ENCODE results near the gene EXOSC5.
"Not testable (repeated sequence)": the region's sequence is repeated elsewhere in the genome, so short reads cannot be mapped to it uniquely, and the experiment has no call there.

Gene EXOSC5

DNA sequence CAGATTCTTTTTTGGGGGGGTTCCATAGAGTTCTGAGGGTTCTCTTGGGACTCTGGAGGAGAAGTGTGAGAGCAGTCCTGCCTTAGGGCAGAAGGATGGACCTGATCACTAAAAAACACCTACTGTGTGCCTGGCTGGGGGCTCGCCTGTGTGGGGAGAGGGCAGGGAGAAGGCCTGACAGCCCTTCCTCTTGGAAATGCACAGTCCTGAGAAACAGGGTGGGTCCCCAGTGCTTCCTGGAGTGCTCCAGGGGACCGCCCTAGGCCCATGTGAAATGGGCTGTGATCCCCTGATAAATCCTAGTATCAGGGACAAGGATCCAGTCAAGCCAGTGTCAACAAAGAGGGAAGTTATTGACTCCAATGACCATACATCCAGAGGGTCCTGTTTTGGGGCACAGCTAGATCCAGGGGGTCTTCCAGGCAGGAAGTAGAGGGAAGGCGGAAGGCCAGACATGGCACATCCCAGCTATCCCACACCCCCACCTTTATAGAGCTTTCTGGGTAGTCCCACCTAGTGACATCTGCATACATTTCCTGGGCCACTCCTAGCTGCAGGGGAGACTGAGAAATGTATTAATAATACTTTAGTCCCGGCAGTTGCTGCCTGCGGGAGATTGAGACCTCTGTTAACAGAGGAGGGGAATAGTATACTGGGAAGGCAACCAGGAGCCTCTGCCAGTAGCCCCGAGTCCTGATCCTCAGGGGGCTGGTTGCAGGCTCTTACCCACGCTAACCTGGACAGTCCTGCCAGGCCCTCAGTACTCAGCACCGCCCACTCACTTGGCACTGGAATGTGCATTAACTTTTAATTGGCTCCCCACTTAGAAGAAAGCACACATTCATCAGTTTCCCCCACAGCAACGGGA is 14.2 kb upstream of the EXOSC5 start:
- Histone ChIP-seq H3K9ac (ENCODE audit: low read depth, low read length) (no peak overlapping the region), H3K4me1 (ENCODE audit: control insufficient read depth, insufficient read depth, low read length) (peaks cover 5% of the 10 kb centered on the region), H3K4me3 (ENCODE audit: low read depth, low read length) (no peak overlapping the region), H3K27me3 (ENCODE audit: control insufficient read depth, insufficient read depth, low read length) (no peaks in the 10 kb centered on the region), H3K36me3 (ENCODE audit: control insufficient read depth, insufficient read depth, low read length) (peaks cover 5% of the 10 kb centered on the region), H3K9me3 (ENCODE audit: control insufficient read depth, insufficient read depth, low read length) (no peaks in the 10 kb centered on the region)

DNA sequence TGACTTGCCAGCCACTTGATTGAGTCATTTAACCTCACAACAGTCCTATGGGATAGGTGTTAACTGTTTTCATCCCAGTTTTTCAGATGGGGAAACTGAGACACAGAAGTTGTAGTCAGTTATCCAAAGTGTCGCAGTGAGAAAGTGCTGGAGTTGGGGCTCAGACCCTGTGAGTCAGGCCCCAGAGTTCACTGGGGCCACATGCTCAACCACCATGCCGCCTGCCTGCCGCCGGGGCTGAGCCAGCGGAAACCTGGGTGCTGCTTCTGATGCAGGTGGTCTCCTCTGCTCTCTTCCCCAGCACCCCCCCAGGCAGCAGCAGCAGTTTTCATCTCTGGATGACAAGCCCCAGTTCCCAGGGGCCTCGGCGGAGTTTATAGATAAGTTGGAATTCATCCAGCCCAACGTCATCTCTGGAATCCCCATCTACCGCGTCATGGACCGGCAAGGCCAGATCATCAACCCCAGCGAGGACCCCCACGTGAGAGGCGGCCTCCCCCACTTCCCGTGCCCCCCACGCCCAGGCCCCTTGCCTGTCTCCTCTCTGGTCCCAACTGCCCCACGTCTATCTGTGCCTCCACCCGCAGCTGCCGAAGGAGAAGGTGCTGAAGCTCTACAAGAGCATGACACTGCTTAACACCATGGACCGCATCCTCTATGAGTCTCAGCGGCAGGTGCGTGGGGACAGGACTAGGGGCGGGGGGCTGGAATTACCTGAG is 13.3 kb upstream of the EXOSC5 start:
- H3K9me3 ChIP-seq (ENCODE audit: control insufficient read depth, insufficient read depth, low read length), result no peaks in the 10 kb centered on the region
- no peak overlapping the region for H3K9ac ChIP-seq (ENCODE audit: low read depth, low read length)
- no peak overlapping the region for H3K4me3 ChIP-seq (ENCODE audit: low read depth, low read length)
- H3K4me1 ChIP-seq (ENCODE audit: control insufficient read depth, insufficient read depth, low read length), result peaks cover 5% of the 10 kb centered on the region
- peaks cover 5% of the 10 kb centered on the region for H3K36me3 ChIP-seq (ENCODE audit: control insufficient read depth, insufficient read depth, low read length)
- H3K27me3 ChIP-seq (ENCODE audit: control insufficient read depth, insufficient read depth, low read length), result no peaks in the 10 kb centered on the region

DNA sequence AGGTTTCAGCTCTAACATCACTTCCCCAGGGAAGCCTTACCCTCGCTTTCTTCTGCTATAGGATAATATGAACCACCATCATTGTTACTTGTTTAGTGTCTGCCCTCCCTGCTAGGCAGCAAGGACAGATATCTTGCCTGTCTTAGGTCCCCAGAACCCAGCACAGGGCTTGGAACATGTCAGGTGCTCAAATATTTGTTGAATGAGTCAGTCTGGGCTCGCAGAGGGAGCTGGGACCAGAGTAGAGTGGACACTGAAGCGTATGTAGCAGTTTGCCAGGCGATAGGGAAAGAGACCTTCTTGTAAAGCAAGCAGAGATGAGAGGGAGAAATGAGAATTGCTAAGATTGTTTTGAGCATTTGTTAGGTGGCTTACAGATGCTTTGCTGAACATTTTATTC is 12.1 kb upstream of the EXOSC5 start:
- Histone ChIP-seq H3K36me3 (ENCODE audit: control insufficient read depth, insufficient read depth, low read length) (peaks cover 5% of the 10 kb centered on the region), H3K9me3 (ENCODE audit: control insufficient read depth, insufficient read depth, low read length) (no peaks in the 10 kb centered on the region), H3K4me3 (ENCODE audit: low read depth, low read length) (no peak overlapping the region), H3K27me3 (ENCODE audit: control insufficient read depth, insufficient read depth, low read length) (no peaks in the 10 kb centered on the region), H3K9ac (ENCODE audit: low read depth, low read length) (no peak overlapping the region), H3K4me1 (ENCODE audit: control insufficient read depth, insufficient read depth, low read length) (peaks cover 5% of the 10 kb centered on the region)

DNA sequence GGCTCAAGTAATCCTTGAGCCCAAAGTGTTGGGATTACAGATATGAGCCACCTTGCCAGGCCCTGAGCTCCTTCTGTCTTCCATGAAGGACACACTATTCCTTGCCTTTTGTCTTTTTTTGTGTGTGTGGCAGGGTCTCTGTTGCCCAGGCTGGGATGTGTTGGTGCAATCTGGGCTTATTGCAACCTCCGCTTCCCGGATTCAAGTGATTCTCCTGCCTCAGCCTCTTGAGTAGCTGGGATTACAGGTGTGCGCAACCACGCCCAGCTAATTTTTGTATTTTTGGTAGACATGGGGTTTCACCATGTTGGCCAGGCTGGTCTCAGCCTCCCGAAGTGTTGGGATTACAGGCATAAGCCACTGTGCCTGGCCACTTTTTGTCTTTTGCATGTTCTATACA is 11.7 kb upstream of the EXOSC5 start:
- not testable (repeated sequence) for H3K36me3 ChIP-seq (ENCODE audit: control insufficient read depth, insufficient read depth, low read length); H3K4me3 ChIP-seq (ENCODE audit: low read depth, low read length); H3K4me1 ChIP-seq (ENCODE audit: control insufficient read depth, insufficient read depth, low read length); H3K9me3 ChIP-seq (ENCODE audit: control insufficient read depth, insufficient read depth, low read length); H3K9ac ChIP-seq (ENCODE audit: low read depth, low read length); H3K27me3 ChIP-seq (ENCODE audit: control insufficient read depth, insufficient read depth, low read length)

DNA sequence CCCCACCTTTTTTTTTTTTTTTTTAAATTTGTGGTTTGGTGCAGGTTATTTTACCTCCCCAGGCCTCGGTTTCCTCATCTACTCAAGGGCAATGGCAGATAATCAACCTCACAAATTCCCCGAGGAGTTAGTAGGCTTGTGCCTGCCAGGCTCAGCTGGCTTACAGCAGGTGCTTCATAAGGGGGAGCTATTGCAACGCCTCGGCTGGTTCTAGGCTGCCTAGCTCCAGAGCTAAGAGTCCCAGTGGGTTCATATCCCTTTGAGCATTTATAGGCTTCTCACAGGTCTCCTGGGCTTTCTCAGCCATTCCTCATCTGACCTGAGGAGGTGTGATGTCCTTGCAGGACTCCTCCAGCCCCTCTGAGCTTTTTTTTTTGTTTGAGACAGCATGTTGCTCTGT is 11.1 kb upstream of the EXOSC5 start:
- H3K27me3 ChIP-seq (ENCODE audit: control insufficient read depth, insufficient read depth, low read length), result no peaks in the 10 kb centered on the region
- H3K4me1 ChIP-seq (ENCODE audit: control insufficient read depth, insufficient read depth, low read length), result peaks cover 5% of the 10 kb centered on the region
- H3K36me3 ChIP-seq (ENCODE audit: control insufficient read depth, insufficient read depth, low read length), result peaks cover under 1% of the 10 kb centered on the region
- no peak overlapping the region for H3K4me3 ChIP-seq (ENCODE audit: low read depth, low read length)
- H3K9me3 ChIP-seq (ENCODE audit: control insufficient read depth, insufficient read depth, low read length), result no peaks in the 10 kb centered on the region
- H3K9ac ChIP-seq (ENCODE audit: low read depth, low read length), result no peak overlapping the region

DNA sequence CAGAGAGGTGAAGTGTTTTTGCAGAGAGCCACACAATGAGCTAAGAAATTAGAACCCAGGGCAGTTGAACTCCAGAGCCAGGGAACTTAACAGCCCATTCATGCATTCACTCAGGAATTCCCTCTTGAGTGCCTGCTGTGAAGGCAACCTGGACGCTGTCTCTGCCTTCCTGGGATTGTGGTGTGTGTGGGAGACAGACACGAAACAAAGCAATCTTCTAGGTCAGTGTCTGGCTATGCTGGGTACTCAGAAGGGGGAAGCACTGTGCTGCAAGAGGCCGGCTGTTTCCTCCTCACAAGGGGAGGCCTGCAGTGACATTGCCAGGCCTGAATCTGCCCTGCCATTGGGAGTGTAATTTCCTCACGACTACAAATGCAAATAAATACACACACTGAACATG is 10.1 kb upstream of the EXOSC5 start:
- no peaks in the 10 kb centered on the region for H3K9me3 ChIP-seq (ENCODE audit: control insufficient read depth, insufficient read depth, low read length)
- no peaks in the 10 kb centered on the region for H3K27me3 ChIP-seq (ENCODE audit: control insufficient read depth, insufficient read depth, low read length)
- H3K4me1 ChIP-seq (ENCODE audit: control insufficient read depth, insufficient read depth, low read length), result peaks cover 5% of the 10 kb centered on the region
- H3K4me3 ChIP-seq (ENCODE audit: low read depth, low read length), result no peak overlapping the region
- no peak overlapping the region for H3K9ac ChIP-seq (ENCODE audit: low read depth, low read length)
- H3K36me3 ChIP-seq (ENCODE audit: control insufficient read depth, insufficient read depth, low read length), result no peaks in the 10 kb centered on the region

DNA sequence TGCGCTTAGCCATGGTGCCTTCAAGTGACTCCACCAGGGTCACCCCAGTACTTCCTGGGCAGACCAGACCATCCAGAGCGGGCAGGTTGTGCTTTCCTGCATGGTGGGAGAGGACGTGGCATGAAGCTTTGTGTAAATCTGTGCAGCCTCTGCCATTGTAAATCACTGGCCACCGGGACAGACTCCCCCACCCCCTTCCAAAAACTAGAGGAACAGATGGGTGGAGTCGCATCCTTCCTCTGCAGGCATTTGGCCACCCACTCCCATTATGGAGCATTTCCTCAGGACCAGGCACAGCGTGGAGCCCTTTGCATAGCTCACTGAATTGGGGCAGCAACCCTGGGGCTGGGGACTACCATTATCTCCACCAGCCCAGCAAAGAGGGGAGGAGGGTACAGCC is 8.6 kb upstream of the EXOSC5 start:
- no peaks in the 10 kb centered on the region for H3K9me3 ChIP-seq (ENCODE audit: control insufficient read depth, insufficient read depth, low read length)

DNA sequence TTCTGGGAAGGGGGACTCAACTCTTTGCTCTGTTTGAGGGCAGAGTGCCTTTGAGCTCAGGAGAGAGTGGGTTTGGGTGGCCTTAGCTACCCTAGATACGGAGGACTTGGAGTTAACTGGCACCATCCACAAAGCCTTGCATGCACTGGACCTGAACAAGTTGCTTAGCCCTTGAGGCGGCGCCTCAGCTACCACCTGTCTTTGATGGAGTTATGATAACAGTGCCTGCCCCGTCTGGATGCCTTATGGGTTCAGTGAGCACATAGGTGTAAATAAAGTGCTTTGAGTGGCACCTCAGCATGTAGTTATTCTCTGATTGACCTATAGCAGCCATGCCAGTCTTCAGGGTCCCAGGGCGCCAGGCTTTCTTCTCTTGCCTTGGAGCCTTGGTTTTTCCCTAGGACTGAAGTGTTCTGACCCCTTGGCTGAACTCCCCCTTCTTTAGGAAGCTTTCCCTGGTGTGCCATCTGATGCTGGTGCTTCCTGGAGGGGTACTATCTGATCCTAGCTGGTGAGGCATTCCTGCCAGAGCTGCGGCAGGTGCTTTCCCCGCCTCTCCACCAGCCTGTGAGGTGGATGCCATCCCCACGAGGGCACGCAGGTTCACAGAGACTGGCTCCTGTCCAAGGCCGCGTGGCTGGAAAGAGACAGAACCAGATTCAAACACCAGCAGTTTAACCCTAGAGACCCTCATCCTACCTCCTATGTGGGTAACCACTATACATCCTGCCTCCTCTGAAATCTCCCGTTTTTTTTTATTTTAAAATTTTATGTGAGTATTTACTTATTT is 6.2 kb upstream of the EXOSC5 start:
- Histone ChIP-seq H3K36me3 (ENCODE audit: control insufficient read depth, insufficient read depth, low read length) (no peaks in the 10 kb centered on the region), H3K27me3 (ENCODE audit: control insufficient read depth, insufficient read depth, low read length) (no peaks in the 10 kb centered on the region), H3K4me1 (ENCODE audit: control insufficient read depth, insufficient read depth, low read length) (peaks cover 6% of the 10 kb centered on the region), H3K4me3 (ENCODE audit: low read depth, low read length) (no peak overlapping the region), H3K9me3 (ENCODE audit: control insufficient read depth, insufficient read depth, low read length) (no peaks in the 10 kb centered on the region), H3K9ac (ENCODE audit: low read depth, low read length) (no peak overlapping the region)

More for the DNA sequence above, 8.6 kb upstream of the EXOSC5 start:
- peaks cover 5% of the 10 kb centered on the region for H3K4me1 ChIP-seq (ENCODE audit: control insufficient read depth, insufficient read depth, low read length)
- no peak overlapping the region for H3K4me3 ChIP-seq (ENCODE audit: low read depth, low read length)
- H3K27me3 ChIP-seq (ENCODE audit: control insufficient read depth, insufficient read depth, low read length), result no peaks in the 10 kb centered on the region
- no peaks in the 10 kb centered on the region for H3K36me3 ChIP-seq (ENCODE audit: control insufficient read depth, insufficient read depth, low read length)
- H3K9ac ChIP-seq (ENCODE audit: low read depth, low read length), result no peak overlapping the region

DNA sequence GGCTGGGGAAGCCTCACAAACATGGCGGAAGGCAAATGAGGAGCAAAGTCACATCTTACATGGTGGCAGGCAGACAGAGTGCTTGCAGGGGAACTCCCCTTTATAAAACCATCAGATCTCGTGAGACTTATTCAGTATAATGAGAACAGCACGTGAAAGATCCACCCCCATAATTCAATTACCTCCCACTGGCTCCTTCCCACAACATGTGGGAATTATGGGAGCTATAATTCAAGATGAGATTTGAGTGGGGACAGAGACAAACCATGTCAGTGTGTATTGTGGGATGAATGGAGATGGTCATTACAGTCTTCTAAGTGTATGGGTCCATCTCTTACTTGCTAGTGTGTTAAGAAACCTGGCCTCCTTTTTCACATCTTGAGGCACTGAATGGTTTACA is 4.9 kb upstream of the EXOSC5 start:
- Histone ChIP-seq H3K36me3 (ENCODE audit: control insufficient read depth, insufficient read depth, low read length) (no peaks in the 10 kb centered on the region), H3K9ac (ENCODE audit: low read depth, low read length) (no peak overlapping the region), H3K4me1 (ENCODE audit: control insufficient read depth, insufficient read depth, low read length) (peaks cover 5% of the 10 kb centered on the region), H3K4me3 (ENCODE audit: low read depth, low read length) (no peak overlapping the region), H3K27me3 (ENCODE audit: control insufficient read depth, insufficient read depth, low read length) (no peaks in the 10 kb centered on the region), H3K9me3 (ENCODE audit: control insufficient read depth, insufficient read depth, low read length) (no peaks in the 10 kb centered on the region)

DNA sequence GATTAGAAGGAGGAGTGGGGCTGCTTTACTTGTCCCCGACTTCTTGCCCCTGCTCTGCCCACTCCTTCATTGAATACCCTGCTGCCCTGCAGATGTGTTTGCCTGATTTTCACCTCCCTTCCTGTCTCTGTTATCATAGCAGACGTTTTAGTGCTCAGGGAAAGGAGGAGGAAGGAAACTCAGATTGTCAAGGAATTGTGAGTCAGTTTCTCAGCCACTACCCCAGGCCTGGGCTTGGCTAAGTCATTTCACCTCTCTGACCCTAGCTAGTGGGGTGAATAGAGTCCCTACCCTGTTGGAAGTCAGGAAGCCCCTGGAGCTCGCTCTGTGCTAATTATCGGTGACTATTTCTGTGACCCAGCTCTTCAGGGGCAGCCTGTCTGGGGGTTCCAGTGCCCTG is 4.3 kb upstream of the EXOSC5 start:
- no peak overlapping the region for H3K4me3 ChIP-seq (ENCODE audit: low read depth, low read length)

DNA sequence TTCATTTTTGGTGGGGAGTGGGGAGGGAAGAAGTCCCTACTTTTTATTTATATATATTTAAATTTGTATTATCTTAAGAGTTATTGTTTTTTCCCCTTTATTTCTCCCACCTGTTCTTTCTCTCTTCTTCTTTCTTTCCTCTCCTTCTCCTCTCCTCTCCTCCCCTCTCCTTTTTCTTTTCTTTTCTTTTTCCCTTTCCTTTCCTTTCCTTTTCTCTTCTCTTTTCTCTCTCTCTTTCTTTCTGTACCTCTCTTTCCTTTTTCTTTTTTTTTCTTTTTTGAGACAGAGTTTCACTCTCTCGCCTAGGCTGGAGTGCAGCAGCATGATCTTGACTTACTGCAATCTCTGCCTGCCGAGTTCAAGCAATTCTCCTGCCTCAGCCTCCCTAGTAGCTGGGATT is 2.4 kb upstream of the EXOSC5 start:
- Histone ChIP-seq H3K9me3 (ENCODE audit: control insufficient read depth, insufficient read depth, low read length) (no peaks in the 10 kb centered on the region), H3K4me1 (ENCODE audit: control insufficient read depth, insufficient read depth, low read length) (peaks cover 3% of the 10 kb centered on the region), H3K36me3 (ENCODE audit: control insufficient read depth, insufficient read depth, low read length) (no peaks in the 10 kb centered on the region), H3K4me3 (ENCODE audit: low read depth, low read length) (no peak overlapping the region), H3K27me3 (ENCODE audit: control insufficient read depth, insufficient read depth, low read length) (no peaks in the 10 kb centered on the region), H3K9ac (ENCODE audit: low read depth, low read length) (no peak overlapping the region)

More for the DNA sequence above, 4.3 kb upstream of the EXOSC5 start:
- H3K9me3 ChIP-seq (ENCODE audit: control insufficient read depth, insufficient read depth, low read length), result no peaks in the 10 kb centered on the region
- no peak overlapping the region for H3K9ac ChIP-seq (ENCODE audit: low read depth, low read length)
- H3K36me3 ChIP-seq (ENCODE audit: control insufficient read depth, insufficient read depth, low read length), result no peaks in the 10 kb centered on the region
- H3K4me1 ChIP-seq (ENCODE audit: control insufficient read depth, insufficient read depth, low read length), result peaks cover 3% of the 10 kb centered on the region
- H3K27me3 ChIP-seq (ENCODE audit: control insufficient read depth, insufficient read depth, low read length), result no peaks in the 10 kb centered on the region

Data from iPS-15b (cell line).